Activated naive CD4-positive, alpha-beta T cell treated with anti-CD3 and anti-CD28 coated beads, Interleukin-2, amount 50 U/mL, for 72 hours (primary cell): ENCODE results near the gene FKBP2. TPM values are rescaled to one million over a fixed set of nuclear protein-coding genes. Genes with fewer than 3 reads are reported as not detected.

Experiments
- ATAC-seq, 2 donors: fragments of 150-1000 bp; cut with Tn5 transposase; 2 replicates each; pipeline ENCODE4 v1.10.0; 2021; ENCODE audit warnings: mild to moderate bottlenecking in 2 of 2, moderate library complexity in 2 of 2
- DNase-seq, 2 donors: peaks; one replicate each; pipeline ENCODE4 v3.0.0; 2021 to 2022; ENCODE audit warnings: low spot score in 2 of 2
- H3K27ac Mint-ChIP-seq, 2 donors: one replicate each; pipeline ENCODE4 v1.8.0; 2022; ENCODE audit warnings: mild to moderate bottlenecking in 2 of 2, mixed read lengths in 2 of 2
- H3K36me3 Mint-ChIP-seq, 2 donors: one replicate each; pipeline ENCODE4 v1.8.0; 2022; ENCODE audit warnings: mixed read lengths in 2 of 2
- H3K9me3 Mint-ChIP-seq, 2 donors: one replicate each; pipeline ENCODE4 v1.8.0; 2022; ENCODE audit warnings: mixed read lengths in 2 of 2
- total RNA-seq, 2 donors: library from RNA; stranded (reverse); gene quantifications; one replicate each; pipeline ENCODE4 v1.2.3, GENCODE V29; 2022

FKBP2 gene
- total RNA-seq, 2 donors from 2014 or later = 27.7 to 36.0 TPM

GRCh38 chr11:64262271-64263002, 21.5 kb downstream of the FKBP2 start:
- DNase-seq = no peak
- ATAC-seq = no peak
- H3K36me3 Mint-ChIP-seq = no peaks in the 10 kb centered on the region
- no peak overlapping the region for H3K27ac Mint-ChIP-seq
- H3K9me3 Mint-ChIP-seq = no peaks in the 10 kb centered on the region

- no peaks in the 10 kb centered on the region for H3K9me3 Mint-ChIP-seq
- no peaks in the 10 kb centered on the region for H3K36me3 Mint-ChIP-seq
- DNase-seq (no peak), ATAC-seq (no peak)
- H3K27ac Mint-ChIP-seq = no peak overlapping the region
Measured at GRCh38 chr11:64263021-64263946, 22.4 kb downstream of the FKBP2 start.

- Mint-ChIP-seq H3K9me3 (no peaks in the 10 kb centered on the region), H3K36me3 (peaks cover 0 to 4% of the 10 kb centered on the region in 2 donors), H3K27ac (no peak overlapping the region)
- DNase-seq = no peak
- ATAC-seq = no peak
Measured at GRCh38 chr11:64263947-64264317, 23.0 kb downstream of the FKBP2 start.

- Mint-ChIP-seq H3K27ac (no peak overlapping the region), H3K9me3 (no peaks in the 10 kb centered on the region), H3K36me3 (peaks cover 0 to 8% of the 10 kb centered on the region in 2 donors)
- no peak for DNase-seq
- ATAC-seq = no peak
Measured at GRCh38 chr11:64264371-64264852, 23.5 kb downstream of the FKBP2 start.

- no peak for ATAC-seq
- Mint-ChIP-seq H3K27ac (no peak overlapping the region), H3K9me3 (no peaks in the 10 kb centered on the region), H3K36me3 (peaks cover 9 to 14% of the 10 kb centered on the region in 2 donors)
- DNase-seq = no peak
Measured at GRCh38 chr11:64265176-64266160, 24.6 kb downstream of the FKBP2 start.

- Mint-ChIP-seq H3K36me3 (peaks cover 10 to 14% of the 10 kb centered on the region in 2 donors), H3K27ac (no peak overlapping the region), H3K9me3 (no peaks in the 10 kb centered on the region)
- DNase-seq (no peak), ATAC-seq (no peak)
Measured at GRCh38 chr11:64266339-64266738, 25.4 kb downstream of the FKBP2 start.

DNA sequence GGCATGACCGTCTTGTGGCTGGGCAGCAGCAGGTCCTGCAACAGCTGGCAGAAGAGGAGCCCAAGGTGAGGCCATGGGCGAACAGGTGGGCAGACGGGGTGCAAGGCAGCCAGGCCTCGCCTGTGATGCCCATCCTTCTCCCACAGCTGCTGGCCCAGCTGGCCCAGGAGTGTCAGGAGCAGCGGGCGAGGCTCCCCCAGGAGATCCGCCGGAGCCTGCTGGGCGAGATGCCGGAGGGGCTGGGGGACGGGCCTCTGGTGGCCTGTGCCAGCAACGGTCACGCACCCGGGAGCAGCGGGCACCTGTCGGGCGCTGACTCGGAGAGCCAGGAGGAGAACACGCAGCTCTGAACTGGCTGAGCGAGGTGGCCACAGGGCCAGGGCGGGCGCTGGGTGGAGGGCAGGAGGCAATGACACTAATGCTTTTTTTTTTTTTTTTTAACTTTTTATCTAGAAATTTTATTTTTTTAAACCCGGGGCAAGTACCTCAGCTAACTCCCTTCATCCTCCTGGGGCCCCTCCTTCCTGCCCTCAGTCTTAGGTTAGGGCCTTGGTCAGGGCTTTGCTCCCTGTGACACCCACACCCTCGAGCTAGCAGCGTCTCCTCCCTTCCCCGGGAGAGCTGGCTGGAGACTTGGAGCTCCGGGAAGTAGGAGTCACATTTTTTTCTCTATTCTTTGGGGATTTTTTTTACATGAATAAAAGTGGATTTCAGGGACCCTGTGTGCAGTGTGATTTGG, 26.5 kb downstream of the FKBP2 start:
- peak overlapping the region; percentile 55 to 91 for H3K27ac Mint-ChIP-seq
- no peaks in the 10 kb centered on the region for H3K9me3 Mint-ChIP-seq
- H3K36me3 Mint-ChIP-seq = peaks cover 10 to 14% of the 10 kb centered on the region in 2 donors
- no peak for ATAC-seq
- DNase-seq = no peak

DNA sequence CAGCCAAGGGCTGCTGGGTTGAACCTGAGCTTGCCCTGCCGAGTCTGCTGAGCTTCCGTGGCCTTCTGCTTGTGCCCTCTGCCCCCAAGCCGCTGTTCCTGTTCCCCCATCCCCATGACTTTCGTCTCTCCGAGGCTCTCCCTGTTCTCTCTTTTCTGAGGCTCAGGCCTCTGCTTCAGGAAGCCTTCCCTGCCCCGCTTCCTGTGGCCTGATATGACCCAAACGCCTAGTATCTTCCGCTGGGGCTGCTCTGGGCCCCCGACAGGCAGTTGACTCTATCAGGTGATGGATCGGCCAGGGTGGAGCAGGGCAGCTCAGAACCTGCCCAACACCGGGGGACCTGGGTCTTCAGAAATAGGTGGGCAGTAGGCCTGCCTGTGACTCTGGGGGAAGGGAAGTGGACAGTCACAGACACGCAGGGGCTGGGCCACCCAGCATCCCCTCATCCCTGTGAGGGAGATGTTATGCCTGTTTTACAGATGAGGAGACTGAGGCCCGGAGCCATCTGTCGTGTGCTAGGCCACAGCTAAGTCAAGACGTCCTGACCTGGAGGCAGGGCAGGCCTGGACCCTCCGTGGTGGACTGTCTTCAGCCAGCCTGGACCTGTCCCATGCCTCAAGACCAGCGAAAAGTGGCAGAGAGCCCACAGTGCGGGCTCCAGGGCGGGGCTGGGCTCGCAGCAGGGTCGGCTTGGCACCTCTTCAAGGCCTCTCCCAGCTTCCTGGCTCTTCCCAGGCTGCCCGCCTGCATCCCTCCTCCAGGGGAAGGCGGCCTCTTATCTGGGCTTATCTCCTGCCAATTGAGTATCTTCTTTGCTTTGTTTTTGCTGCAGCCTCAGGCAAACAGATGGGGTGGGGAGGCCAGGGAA, 27.4 kb downstream of the FKBP2 start:
- DNase-seq (no peak), ATAC-seq (no peak)
- Mint-ChIP-seq H3K27ac (peak overlapping the region; percentile 88 to 91), H3K36me3 (peaks cover 10 to 14% of the 10 kb centered on the region in 2 donors), H3K9me3 (no peaks in the 10 kb centered on the region)

DNA sequence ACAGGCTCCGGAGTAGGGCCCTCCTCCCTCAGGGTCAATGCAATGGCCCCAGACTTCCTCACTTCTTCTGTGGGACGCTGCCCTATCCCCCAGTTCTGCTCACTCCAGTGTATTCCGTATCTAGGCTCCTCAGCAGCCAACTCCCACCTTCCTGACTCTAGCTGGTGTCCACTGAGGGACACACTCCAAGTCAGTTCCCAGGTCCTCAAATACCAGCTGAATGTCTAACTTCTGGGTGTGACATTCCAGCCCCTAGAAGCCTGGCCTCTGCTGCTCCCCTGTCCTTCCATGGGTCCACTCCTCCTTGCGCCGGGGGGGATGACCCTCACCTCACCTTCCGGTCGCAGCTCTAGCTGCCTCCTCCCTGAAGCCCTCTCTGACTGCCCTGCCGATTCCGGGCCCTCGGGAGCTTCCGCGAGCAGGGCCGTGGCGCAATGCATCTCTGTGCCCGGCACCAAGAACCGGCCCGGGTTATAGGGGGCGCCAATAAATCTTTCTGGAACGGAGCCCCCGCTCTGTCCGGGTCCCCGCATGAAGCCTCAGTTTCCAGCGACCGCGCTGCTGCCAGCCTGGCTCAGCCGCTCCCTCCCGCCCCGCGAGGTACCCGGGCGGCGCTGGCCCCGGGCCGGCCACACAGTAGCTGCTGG, 28.1 kb downstream of the FKBP2 start:
- H3K27ac Mint-ChIP-seq = peak overlapping the region; percentile 88 to 91
- ATAC-seq (peak; percentile 1 to 10), DNase-seq (peak; percentile 56 to 71)
- peaks cover 10 to 14% of the 10 kb centered on the region in 2 donors for H3K36me3 Mint-ChIP-seq
- no peaks in the 10 kb centered on the region for H3K9me3 Mint-ChIP-seq

GRCh38 chr11:64269540-64270220, 28.8 kb downstream of the FKBP2 start:
- DNase-seq (peak; percentile 97 to 98), ATAC-seq (peak; percentile 84 to 86)
- Mint-ChIP-seq H3K27ac (peak overlapping the region; percentile 91 to 98), H3K9me3 (no peaks in the 10 kb centered on the region), H3K36me3 (peaks cover 10 to 14% of the 10 kb centered on the region in 2 donors)

DNA sequence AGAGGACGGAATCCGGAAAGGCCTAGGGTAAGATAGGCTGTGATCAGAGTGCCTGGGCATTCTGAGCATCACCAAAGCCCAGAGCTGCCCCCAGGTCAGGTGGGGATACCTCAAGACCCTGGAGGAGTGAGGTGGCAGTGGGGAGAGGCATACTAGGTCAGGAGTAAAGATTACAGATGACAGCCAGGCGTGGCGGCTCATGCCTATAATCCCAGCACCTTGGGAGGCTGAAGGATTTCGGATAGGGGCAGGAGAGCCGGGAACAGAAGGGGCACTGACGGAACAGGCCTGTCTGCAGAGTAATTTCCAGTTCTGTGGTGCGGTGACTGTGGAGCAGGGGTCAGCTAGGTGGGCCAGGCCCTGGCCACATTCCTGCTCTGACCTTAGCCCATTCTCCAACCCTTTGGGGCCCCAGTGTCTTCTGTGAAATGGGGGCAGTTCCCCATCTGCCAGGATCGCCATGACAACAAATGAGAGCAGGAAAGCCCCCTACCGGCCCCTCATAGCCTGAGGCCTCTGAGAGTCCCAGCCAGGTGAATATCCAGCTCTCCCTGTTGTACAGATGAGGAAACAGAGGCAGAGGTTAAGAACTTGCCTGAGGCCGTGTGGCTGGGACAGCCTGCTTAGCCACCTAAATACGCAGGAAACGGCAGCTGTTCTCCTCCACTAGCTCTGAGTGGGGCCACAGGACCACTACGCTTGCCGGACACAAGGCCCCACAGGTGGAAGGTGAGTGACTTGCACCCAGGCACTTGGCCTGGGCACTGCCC, 34.3 kb downstream of the FKBP2 start:
- H3K9me3 Mint-ChIP-seq = no peaks in the 10 kb centered on the region
- peak overlapping the region in 1 of 2 donors; percentile 19 for H3K27ac Mint-ChIP-seq
- DNase-seq (no peak), ATAC-seq (no peak)
- H3K36me3 Mint-ChIP-seq = peaks cover 2 to 4% of the 10 kb centered on the region in 2 donors

- ATAC-seq (no peak), DNase-seq (no peak)
- Mint-ChIP-seq H3K36me3 (no peaks in the 10 kb centered on the region), H3K9me3 (no peaks in the 10 kb centered on the region), H3K27ac (no peak overlapping the region)
Measured at GRCh38 chr11:64275841-64276240, 34.9 kb downstream of the FKBP2 start.

DNA sequence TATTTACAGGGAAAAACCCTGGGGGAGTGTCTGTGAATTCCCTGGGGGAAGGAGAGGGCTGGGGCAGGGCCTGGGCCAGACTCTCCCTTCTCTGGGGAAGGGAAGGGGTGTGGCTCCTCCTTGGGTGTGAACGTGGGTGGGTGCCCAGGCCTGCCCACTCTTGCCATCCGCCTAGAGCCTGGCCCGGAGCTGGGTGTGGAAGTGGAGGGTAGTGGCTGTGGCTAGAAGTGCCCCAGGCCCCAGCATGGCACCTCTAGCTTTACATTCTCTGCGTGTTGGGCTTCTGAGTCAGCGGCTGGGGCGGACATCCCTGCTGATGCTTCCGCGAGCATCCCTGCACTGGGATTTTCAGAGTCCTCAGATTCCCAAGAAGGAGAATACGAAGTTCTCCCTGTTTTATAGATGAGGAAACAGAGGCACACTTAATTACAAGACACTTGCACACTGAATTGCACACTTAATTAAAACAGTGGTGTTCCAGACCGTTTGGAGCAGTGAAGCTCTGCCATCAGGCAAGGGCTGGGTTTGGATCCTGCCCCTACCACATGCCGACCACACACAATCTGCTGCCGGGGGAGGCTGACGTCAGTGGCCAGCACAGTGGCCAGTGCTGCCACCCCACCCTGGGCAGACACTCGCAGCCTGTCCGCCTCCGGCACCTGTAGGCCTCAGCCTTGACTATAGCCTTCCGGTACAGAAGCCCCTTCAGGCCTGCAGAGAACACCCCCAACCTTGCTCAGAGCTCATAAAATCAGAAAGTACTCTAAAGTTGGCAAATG, 35.9 kb downstream of the FKBP2 start:
- Mint-ChIP-seq H3K27ac (no peak overlapping the region), H3K9me3 (no peaks in the 10 kb centered on the region), H3K36me3 (no peaks in the 10 kb centered on the region)
- ATAC-seq (no peak), DNase-seq (no peak)
